GM19372 (cell line): ENCODE results near the gene POLRMT.
"Not testable (repeated sequence)": the region's sequence is repeated elsewhere in the genome, so short reads cannot be mapped to it uniquely, and the experiment has no call there.

Source experiments
- ATAC-seq: cut with Tn5 transposase; IDR thresholded peaks from one replicate; pipeline ENCODE4 v1.9.1; 2021; ENCODE audit warnings: mild to moderate bottlenecking, low read depth, moderate library complexity; ENCODE audit not compliant: unreplicated experiment

POLRMT gene

GRCh38 chr19:616062-616700 is 17.2 kb downstream of the POLRMT start:
- no peak for ATAC-seq

GRCh38 chr19:615619-616018 is 17.7 kb downstream of the POLRMT start:
- ATAC-seq = no peak

GRCh38 chr19:613732-614567 is 19.4 kb downstream of the POLRMT start:
- ATAC-seq = no peak

- ATAC-seq = no peak
These were observed 20.4 kb downstream of the POLRMT start for GRCh38 chr19:612941-613340.

- ATAC-seq = no peak
These were observed 21.9 kb downstream of the POLRMT start for GRCh38 chr19:611481-611868.

GRCh38 chr19:610801-611480 is 22.4 kb downstream of the POLRMT start:
- ATAC-seq = no peak

- ATAC-seq = no peak
These were observed 23.1 kb downstream of the POLRMT start for GRCh38 chr19:610071-610800.

- ATAC-seq = no peak
These were observed 24.4 kb downstream of the POLRMT start for GRCh38 chr19:609004-609346.

GRCh38 chr19:608155-609003 is 25.0 kb downstream of the POLRMT start:
- no peak for ATAC-seq

GRCh38 chr19:607301-608154 is 25.8 kb downstream of the POLRMT start:
- no peak for ATAC-seq

- ATAC-seq = not testable (repeated sequence)
These were observed 28.0 kb downstream of the POLRMT start for GRCh38 chr19:605061-605971.

GRCh38 chr19:604355-604754 is 29.0 kb downstream of the POLRMT start:
- no peak for ATAC-seq

- ATAC-seq = not testable (repeated sequence)
These were observed 29.6 kb downstream of the POLRMT start for GRCh38 chr19:603779-604178.

GRCh38 chr19:603302-603639 is 30.1 kb downstream of the POLRMT start:
- ATAC-seq = not testable (repeated sequence)

GRCh38 chr19:602391-603301 is 30.7 kb downstream of the POLRMT start:
- ATAC-seq = no peak

- no peak for ATAC-seq
These were observed 31.5 kb downstream of the POLRMT start for GRCh38 chr19:601790-602189.

GRCh38 chr19:601310-601709 is 32.0 kb downstream of the POLRMT start:
- no peak for ATAC-seq
